GM18502 (cell line): ENCODE measurements around the gene OR5AC2.

Source experiments
- ATAC-seq: cut with Tn5 transposase; IDR thresholded peaks from one replicate; pipeline ENCODE4 v1.9.1; 2021; ENCODE audit warnings: mild to moderate bottlenecking; ENCODE audit not compliant: unreplicated experiment, poor library complexity

OR5AC2 gene

DNA sequence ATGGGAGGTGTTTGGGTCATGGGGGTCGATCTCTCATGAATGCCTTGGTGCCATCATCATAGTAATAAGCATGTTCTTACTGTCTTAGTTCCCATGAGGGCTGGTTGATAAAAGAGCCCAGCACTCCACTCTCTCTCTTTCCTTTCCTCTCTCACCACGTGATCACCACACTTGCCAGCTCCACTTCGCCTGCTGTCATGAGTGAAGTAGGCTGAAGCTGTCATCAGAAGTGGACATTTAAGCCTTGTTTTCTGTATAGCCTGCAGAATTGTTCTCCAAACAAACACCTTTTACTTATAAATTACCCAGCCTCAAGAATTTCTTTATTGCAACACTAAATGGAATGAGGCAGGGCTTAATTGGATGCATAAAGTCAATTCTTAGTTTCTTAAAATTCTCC, 49.7 kb downstream of the OR5AC2 start:
- ATAC-seq = no peak
